ENCODE data around the gene RHO. TPM values are rescaled to one million over a fixed set of nuclear protein-coding genes. Genes with fewer than 3 reads are reported as not detected.
"Not testable (repeated sequence)": the region's sequence is repeated elsewhere in the genome, so short reads cannot be mapped to it uniquely, and the experiment has no call there.

The RHO gene
- total and polyA plus RNA-seq, 2 donors (not counting 1 experiment from before 2014, with no cell fraction given), result 0.10 TPM; not detected in 1

GRCh38 chr3:129487183-129487867 lies 41.1 kb upstream of the RHO start:
- Histone ChIP-seq H3K4me2 (replicated peaks; ENCODE audit: low read depth, low read length, poor library complexity, severe bottlenecking) (no peak overlapping the region), H3K9me3 (ENCODE audit: control extremely low read depth in 1 of 3, control insufficient read depth in 2 of 3, insufficient read depth in 1 of 3, low read length in 2 of 3) (no peaks in the 10 kb centered on the region), H3K36me3 (replicated peaks in 1 of 2; ENCODE audit: control extremely low read depth in 1 of 2, control insufficient read depth in 1 of 2, extremely low read depth in 1 of 2, insufficient read depth in 2 of 2, low read length in 1 of 2) (peaks cover 0 to 2% of the 10 kb centered on the region in 2 experiments), H3K4me1 (ENCODE audit: control insufficient read depth in 2 of 2, insufficient read depth in 2 of 2, low read length in 2 of 2) (peaks cover 0 to 3% of the 10 kb centered on the region in 2 donors), H3K27me3 (replicated peaks in 1 of 4; ENCODE audit: control extremely low read depth in 1 of 4, control insufficient read depth in 3 of 4, insufficient read depth in 4 of 4, low read length in 3 of 4) (no peaks in the 10 kb centered on the region), H2AFZ (ENCODE audit: insufficient read depth, low read depth, low read length, poor library complexity, severe bottlenecking) (no peak overlapping the region), H3K4me3 (ENCODE audit: control extremely low read depth in 1 of 5, extremely low read depth in 1 of 5, insufficient read depth in 1 of 5, low read depth in 2 of 5, low read length in 4 of 5) (no peak overlapping the region), H3K27ac (ENCODE audit: low read length in 2 of 2) (no peak overlapping the region), H4K20me1 (ENCODE audit: control insufficient read depth, insufficient read depth, low read length, poor library complexity, severe bottlenecking) (no peaks in the 10 kb centered on the region), H3K9ac (ENCODE audit: low read length) (no peak overlapping the region), H3K79me2 (ENCODE audit: control insufficient read depth, insufficient read depth, low read length) (no peaks in the 10 kb centered on the region)
- TF ChIP-seq CTCF (IDR thresholded peaks at IDR 0.05) (no peak), EZH2 (IDR thresholded peaks at IDR 0.05; ENCODE audit: borderline replicate concordance, insufficient read depth, low read depth, low read length, poor library complexity, severe bottlenecking) (no peak)
- intact Hi-C loops (cut with micrococcal nuclease), result no loop called here
- WGBS (ENCODE audit: insufficient coverage), result 98% methylated on average over 11 of the region's 13 CpGs
- peaks cover 2% of the 10 kb centered on the region for H3K4me1 Mint-ChIP-seq
- no peak overlapping the region for H3K4me3 Mint-ChIP-seq
- no peak for DNase-seq
- ChIA-PET CTCF (interaction anchor here (0.6 to 3.0 kb wide), 5 partner anchors 38 to 349 kb away, joined by 3 to 15 read pairs (median 3); no protein-coding TSS in a partner anchor), POLR2A (no interaction called here)
- H3K27ac Mint-ChIP-seq, result no peak overlapping the region
- no peaks in the 10 kb centered on the region for H3K9me3 Mint-ChIP-seq (ENCODE audit: insufficient read depth)
- no peak for ATAC-seq (ENCODE audit: low read depth)
- no peaks in the 10 kb centered on the region for H3K27me3 Mint-ChIP-seq

GRCh38 chr3:129487868-129488335 lies 40.5 kb upstream of the RHO start:
- not testable (repeated sequence) for H3K4me3 Mint-ChIP-seq

GRCh38 chr3:129489258-129489657 lies 39.2 kb upstream of the RHO start:
- H3K9me3 ChIP-seq (ENCODE audit: control extremely low read depth in 1 of 3, control insufficient read depth in 2 of 3, insufficient read depth in 1 of 3, low read length in 2 of 3); H3K27me3 ChIP-seq (replicated peaks in 1 of 4; ENCODE audit: control extremely low read depth in 1 of 4, control insufficient read depth in 3 of 4, insufficient read depth in 4 of 4, low read length in 3 of 4); H3K4me1 ChIP-seq (ENCODE audit: control insufficient read depth in 2 of 2, insufficient read depth in 2 of 2, low read length in 2 of 2); DNase-seq; H3K4me3 Mint-ChIP-seq; H3K36me3 ChIP-seq (replicated peaks in 1 of 2; ENCODE audit: control extremely low read depth in 1 of 2, control insufficient read depth in 1 of 2, extremely low read depth in 1 of 2, insufficient read depth in 2 of 2, low read length in 1 of 2); H4K20me1 ChIP-seq (ENCODE audit: control insufficient read depth, insufficient read depth, low read length, poor library complexity, severe bottlenecking); H3K27ac ChIP-seq (ENCODE audit: low read length in 2 of 2); H3K9ac ChIP-seq (ENCODE audit: low read length); ATAC-seq (ENCODE audit: low read depth); H3K27ac Mint-ChIP-seq; H3K4me2 ChIP-seq (replicated peaks; ENCODE audit: low read depth, low read length, poor library complexity, severe bottlenecking); POLR2A ChIA-PET; H2AFZ ChIP-seq (ENCODE audit: insufficient read depth, low read depth, low read length, poor library complexity, severe bottlenecking); H3K27me3 Mint-ChIP-seq; intact Hi-C loops (cut with micrococcal nuclease); H3K4me1 Mint-ChIP-seq; H3K9me3 Mint-ChIP-seq (ENCODE audit: insufficient read depth); H3K4me3 ChIP-seq (ENCODE audit: control extremely low read depth in 1 of 5, extremely low read depth in 1 of 5, insufficient read depth in 1 of 5, low read depth in 2 of 5, low read length in 4 of 5); H3K79me2 ChIP-seq (ENCODE audit: control insufficient read depth, insufficient read depth, low read length): not testable (repeated sequence)
- CTCF ChIA-PET, result interaction anchor here (1.3 to 4.2 kb wide), 6 partner anchors 106 to 445 kb away, joined by 3 to 35 read pairs (median 22); no protein-coding TSS in a partner anchor
- WGBS (ENCODE audit: insufficient coverage), result 93% methylated on average over 3 of the region's 10 CpGs

More at GRCh38 chr3:129487868-129488335, 40.5 kb upstream of the RHO start:
- H3K27ac ChIP-seq (ENCODE audit: low read length in 2 of 2); intact Hi-C loops (cut with micrococcal nuclease); ATAC-seq (ENCODE audit: low read depth); H3K27ac Mint-ChIP-seq; H3K4me2 ChIP-seq (replicated peaks; ENCODE audit: low read depth, low read length, poor library complexity, severe bottlenecking); H3K9me3 Mint-ChIP-seq (ENCODE audit: insufficient read depth); H2AFZ ChIP-seq (ENCODE audit: insufficient read depth, low read depth, low read length, poor library complexity, severe bottlenecking); H3K36me3 ChIP-seq (replicated peaks in 1 of 2; ENCODE audit: control extremely low read depth in 1 of 2, control insufficient read depth in 1 of 2, extremely low read depth in 1 of 2, insufficient read depth in 2 of 2, low read length in 1 of 2); H3K4me1 Mint-ChIP-seq; DNase-seq; H3K27me3 ChIP-seq (replicated peaks in 1 of 4; ENCODE audit: control extremely low read depth in 1 of 4, control insufficient read depth in 3 of 4, insufficient read depth in 4 of 4, low read length in 3 of 4); H3K79me2 ChIP-seq (ENCODE audit: control insufficient read depth, insufficient read depth, low read length); H3K9ac ChIP-seq (ENCODE audit: low read length); H3K27me3 Mint-ChIP-seq; POLR2A ChIA-PET; H3K4me1 ChIP-seq (ENCODE audit: control insufficient read depth in 2 of 2, insufficient read depth in 2 of 2, low read length in 2 of 2); H3K4me3 ChIP-seq (ENCODE audit: control extremely low read depth in 1 of 5, extremely low read depth in 1 of 5, insufficient read depth in 1 of 5, low read depth in 2 of 5, low read length in 4 of 5); H4K20me1 ChIP-seq (ENCODE audit: control insufficient read depth, insufficient read depth, low read length, poor library complexity, severe bottlenecking); H3K9me3 ChIP-seq (ENCODE audit: control extremely low read depth in 1 of 3, control insufficient read depth in 2 of 3, insufficient read depth in 1 of 3, low read length in 2 of 3): not testable (repeated sequence)
- CTCF ChIA-PET, result interaction anchor here (0.6 to 1.2 kb wide), 2 partner anchors 284 to 343 kb away, joined by 3 read pairs; no protein-coding TSS in a partner anchor
- 100% methylated on average over 4 of the region's 4 CpGs for WGBS (ENCODE audit: insufficient coverage)

All from B cell (primary cell).